Common myeloid progenitor, CD34-positive (primary cell): ENCODE results near the gene MITF.
A peak's percentile ranks its signal among the peaks of the same experiment; 100 is the strongest.

Source experiments
- CTCF ChIA-PET: fragments of 350-600 bp; sonication (Branson Sonifier 250); formaldehyde crosslinking; loops from one replicate; lab custom pipeline; 2021; ENCODE audit warnings: antibody characterized with exemption; lab: Charles Lee
- POLR2A ChIA-PET: fragments of 350-600 bp; sonication (Branson Sonifier 250); formaldehyde crosslinking; loops from one replicate; lab custom pipeline; 2021; ENCODE audit warnings: antibody characterized with exemption; lab: Charles Lee
- DNase-seq, 3 donors: peaks; one replicate each; pipeline versions ENCODE4 v3.0.0 to v3.0.0-alpha.2; 2013
- H3K27ac ChIP-seq, 2 experiments: 1 replicate in 1 of 2; 2 replicates in 1 of 2; pipeline ENCODE4 v1.7.0; 2013; ENCODE audit warnings: inconsistent platforms in 2 of 2, low read length in 2 of 2, mild to moderate bottlenecking in 2 of 2, low read depth in 1 of 2, moderate library complexity in 1 of 2; ENCODE audit not compliant: severe bottlenecking in 2 of 2, insufficient read depth in 1 of 2, poor library complexity in 1 of 2
- H3K27me3 ChIP-seq, 5 experiments: replicated peaks in 2 of 5; 1 replicate in 3 of 5; 2 replicates in 2 of 5; pipeline versions ENCODE4 v1.6.1 to v1.7.0; 2013; ENCODE audit warnings: low read length in 4 of 5, mild to moderate bottlenecking in 2 of 5, moderate library complexity in 2 of 5, inconsistent platforms in 1 of 5; ENCODE audit not compliant: insufficient read depth in 5 of 5, control insufficient read depth in 4 of 5
- H3K36me3 ChIP-seq, 4 experiments: 1 replicate in 2 of 4; 2 replicates in 2 of 4; pipeline versions ENCODE4 v1.6.1 to v1.7.0; 2013; ENCODE audit warnings: low read length in 3 of 4, control low read depth in 1 of 4, mild to moderate bottlenecking in 1 of 4; ENCODE audit not compliant: control insufficient read depth in 4 of 4, insufficient read depth in 4 of 4
- H3K4me1 ChIP-seq, 4 experiments: 1 replicate in 3 of 4; 2 replicates in 1 of 4; pipeline versions ENCODE4 v1.6.1 to v1.7.1; 2013; ENCODE audit warnings: low read length in 3 of 4, mild to moderate bottlenecking in 3 of 4, control low read depth in 1 of 4, inconsistent platforms in 1 of 4, moderate library complexity in 1 of 4; ENCODE audit not compliant: control insufficient read depth in 4 of 4, insufficient read depth in 4 of 4; ENCODE audit errors: control extremely low read depth in 1 of 4
- H3K4me3 ChIP-seq, 7 experiments: 1 replicate in 4 of 7; 2 replicates in 3 of 7; pipeline versions ENCODE4 v1.5.1 to v1.7.0; 2013; ENCODE audit warnings: mild to moderate bottlenecking in 7 of 7, low read length in 6 of 7, moderate library complexity in 6 of 7, inconsistent platforms in 2 of 7, low read depth in 2 of 7, control low read depth in 1 of 7; ENCODE audit not compliant: insufficient read depth in 4 of 7, control insufficient read depth in 1 of 7; ENCODE audit errors: extremely low read depth in 1 of 7
- H3K9me3 ChIP-seq, 5 experiments: 1 replicate in 4 of 5; 2 replicates in 1 of 5; pipeline versions ENCODE4 v1.6.1 to v1.7.1; 2013; ENCODE audit warnings: low read length in 4 of 5, mild to moderate bottlenecking in 2 of 5, inconsistent platforms in 1 of 5, low read depth in 1 of 5, moderate library complexity in 1 of 5; ENCODE audit not compliant: control insufficient read depth in 4 of 5, insufficient read depth in 2 of 5; ENCODE audit errors: control extremely low read depth in 1 of 5
- WGBS: methylation state at CpG from one replicate; pipeline ENCODE4 v1.1.5; 2013; ENCODE audit not compliant: insufficient coverage; 5-methylcytosine and 5-hydroxymethylcytosine counted together

The MITF gene

GRCh38 chr3:69819282-69819681, 80.0 kb downstream of the MITF start:
- DNase-seq = no peak
- Histone ChIP-seq H3K27ac (no peak overlapping the region), H3K27me3 (no peaks in the 10 kb centered on the region), H3K4me1 (peaks cover 0 to 6% (median 0%) of the 10 kb centered on the region in 4 experiments), H3K36me3 (no peaks in the 10 kb centered on the region), H3K4me3 (no peak overlapping the region), H3K9me3 (no peaks in the 10 kb centered on the region)
- ChIA-PET CTCF (interaction anchor here (0.8 kb wide), 1 partner anchor 122 kb away, joined by 3 read pairs; no protein-coding TSS in a partner anchor), POLR2A (no interaction called here)
- WGBS = 0% methylated on average over 2 of the region's 3 CpGs

DNA sequence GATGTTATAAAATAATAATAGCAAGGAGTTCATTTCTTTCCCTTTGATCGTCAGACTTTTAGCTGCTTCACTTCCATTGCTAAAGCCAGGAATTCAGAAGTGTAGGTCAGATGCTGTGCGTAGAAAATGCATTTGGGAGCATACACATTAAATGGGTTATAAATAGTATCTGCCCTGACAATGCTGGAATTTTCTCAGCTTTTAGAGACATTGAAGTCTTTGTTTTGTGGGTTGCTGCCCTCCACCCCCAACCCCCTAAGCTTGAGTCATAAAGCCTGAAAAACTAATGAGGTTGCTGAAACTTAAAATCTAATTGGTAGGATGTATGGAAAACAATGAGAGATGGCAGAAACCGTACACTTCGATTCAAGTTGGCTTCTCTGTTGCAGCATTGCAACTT, 81.9 kb downstream of the MITF start:
- Histone ChIP-seq H3K4me3 (no peak overlapping the region), H3K9me3 (no peaks in the 10 kb centered on the region), H3K36me3 (no peaks in the 10 kb centered on the region), H3K4me1 (peaks cover 0 to 6% (median 0%) of the 10 kb centered on the region in 4 experiments), H3K27ac (no peak overlapping the region), H3K27me3 (no peaks in the 10 kb centered on the region)
- WGBS = no CpG with 5 or more reads among the region's 4 CpGs
- ChIA-PET CTCF (interaction anchor here (1.5 kb wide), 1 partner anchor 27 kb away, joined by 3 read pairs; no protein-coding TSS in a partner anchor), POLR2A (no interaction called here)
- no peak for DNase-seq

- Histone ChIP-seq H3K9me3 (no peaks in the 10 kb centered on the region), H3K4me3 (no peak overlapping the region), H3K36me3 (no peaks in the 10 kb centered on the region), H3K4me1 (peaks cover 0 to 2% (median 0%) of the 10 kb centered on the region in 4 experiments), H3K27ac (no peak overlapping the region), H3K27me3 (no peaks in the 10 kb centered on the region)
- ChIA-PET POLR2A (no interaction called here), CTCF (no interaction called here)
- DNase-seq = no peak
- no CpG with 5 or more reads among the region's 1 CpG for WGBS
Observed at GRCh38 chr3:69823743-69824142, 84.5 kb downstream of the MITF start.

DNA sequence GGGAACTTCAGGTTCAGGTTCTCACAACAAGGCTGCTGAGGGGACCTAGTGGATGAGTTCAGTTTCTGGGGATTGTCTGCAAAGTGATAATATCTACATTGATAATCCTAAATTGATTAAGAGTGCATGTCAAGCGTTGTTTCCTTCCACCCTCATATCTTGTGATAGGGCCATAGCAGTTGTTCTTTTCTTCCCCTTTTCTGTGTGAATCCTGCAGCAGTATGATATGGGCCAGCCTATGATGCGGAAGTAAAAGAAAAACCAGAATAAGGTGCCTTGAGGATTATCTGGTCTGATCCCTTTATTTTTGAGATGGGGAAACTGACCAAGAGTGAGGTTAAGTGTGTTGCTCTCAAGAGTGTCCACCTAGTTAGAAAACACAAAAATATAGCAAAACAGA, 86.2 kb downstream of the MITF start:
- Histone ChIP-seq H3K27me3 (no peaks in the 10 kb centered on the region), H3K36me3 (no peaks in the 10 kb centered on the region), H3K4me1 (peaks cover 0 to 2% (median 0%) of the 10 kb centered on the region in 4 experiments), H3K4me3 (no peak overlapping the region), H3K27ac (no peak overlapping the region), H3K9me3 (no peaks in the 10 kb centered on the region)
- ChIA-PET CTCF (no interaction called here), POLR2A (no interaction called here)
- no CpG with 5 or more reads among the region's 2 CpGs for WGBS
- peak; percentile 11 to 59 (median 29) for DNase-seq

- 100% methylated on average over 1 of the region's 1 CpG for WGBS
- CTCF ChIA-PET = interaction anchor here (0.9 kb wide), 1 partner anchor 10 kb away, joined by 3 read pairs; no protein-coding TSS in a partner anchor
Observed at GRCh38 chr3:69827127-69827526, 87.9 kb downstream of the MITF start.

DNA sequence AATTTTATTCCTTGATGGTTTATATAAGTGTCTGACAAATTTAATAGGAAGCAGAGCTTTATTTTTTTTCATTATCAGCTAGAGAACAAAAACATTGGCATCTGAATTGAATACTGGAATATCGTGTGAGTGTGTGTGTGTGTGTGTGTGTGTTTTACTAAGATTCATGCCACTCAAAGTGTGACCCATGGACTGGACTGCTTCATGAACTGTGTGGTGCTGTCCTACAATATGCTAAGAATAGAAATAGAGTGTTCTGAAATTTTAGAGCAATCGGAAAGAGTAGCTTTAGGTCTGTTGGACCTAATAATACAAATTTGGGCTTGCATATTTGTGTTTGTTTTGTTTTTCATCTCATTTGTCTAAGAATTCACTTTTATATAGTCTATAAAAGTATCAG, 89.6 kb downstream of the MITF start:
- Histone ChIP-seq H3K9me3 (no peaks in the 10 kb centered on the region), H3K27ac (no peak overlapping the region), H3K4me3 (no peak overlapping the region), H3K4me1 (no peaks in the 10 kb centered on the region), H3K27me3 (no peaks in the 10 kb centered on the region), H3K36me3 (no peaks in the 10 kb centered on the region)
- WGBS = no CpG with 5 or more reads among the region's 2 CpGs
- no peak for DNase-seq
- ChIA-PET CTCF (interaction anchor here (1.0 to 2.1 kb wide), 2 partner anchors 11 to 12 kb away, joined by 3 to 5 read pairs; no protein-coding TSS in a partner anchor), POLR2A (no interaction called here)

More at GRCh38 chr3:69827127-69827526, 87.9 kb downstream of the MITF start:
- DNase-seq = no peak
- Histone ChIP-seq H3K27ac (no peak overlapping the region), H3K9me3 (no peaks in the 10 kb centered on the region), H3K27me3 (no peaks in the 10 kb centered on the region), H3K4me1 (peaks cover 0 to 2% (median 0%) of the 10 kb centered on the region in 4 experiments), H3K36me3 (no peaks in the 10 kb centered on the region), H3K4me3 (no peak overlapping the region)
- POLR2A ChIA-PET = no interaction called here

GRCh38 chr3:69830147-69830546, 90.9 kb downstream of the MITF start:
- 67% methylated on average over 3 of the region's 3 CpGs for WGBS
- H3K4me1 ChIP-seq = no peaks in the 10 kb centered on the region
- ChIA-PET POLR2A (no interaction called here), CTCF (interaction anchor here (2.1 kb wide), 1 partner anchor 10 kb away, joined by 5 read pairs; no protein-coding TSS in a partner anchor)
- no peaks in the 10 kb centered on the region for H3K9me3 ChIP-seq
- no peaks in the 10 kb centered on the region for H3K36me3 ChIP-seq
- no peak for DNase-seq
- no peak overlapping the region for H3K4me3 ChIP-seq
- H3K27ac ChIP-seq = no peak overlapping the region
- no peaks in the 10 kb centered on the region for H3K27me3 ChIP-seq
